GM19240 (cell line): ENCODE results near the gene GATA2.

Source experiments
- DNase-seq: peaks from one replicate; pipeline ENCODE4 v3.0.0; 2011; ENCODE audit warnings: low spot score; ENCODE audit not compliant: insufficient read length

GATA2 gene

DNA sequence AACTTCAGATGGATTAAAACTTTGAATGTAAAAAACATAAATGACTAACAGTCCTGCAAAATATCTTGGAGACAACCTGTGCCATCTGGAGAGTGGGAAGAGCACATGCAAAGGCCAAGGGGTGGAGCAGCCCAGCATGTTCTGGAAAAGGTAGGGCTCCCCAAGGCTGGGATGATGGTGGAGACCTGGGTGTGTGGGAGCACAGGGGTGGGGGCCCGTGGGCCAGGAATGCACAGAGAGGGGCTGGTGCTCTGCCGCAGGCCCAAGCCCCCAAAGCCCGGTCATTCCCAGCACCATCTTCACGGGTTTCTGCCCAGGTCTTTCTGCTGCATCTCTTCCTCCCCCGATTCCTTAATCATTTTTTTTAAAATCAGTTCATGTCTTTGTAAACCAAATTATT, 9.7 kb upstream of the GATA2 start:
- no peak for DNase-seq

- no peak for DNase-seq
Observed at GRCh38 chr3:128501431-128501830, 8.4 kb upstream of the GATA2 start.

DNA sequence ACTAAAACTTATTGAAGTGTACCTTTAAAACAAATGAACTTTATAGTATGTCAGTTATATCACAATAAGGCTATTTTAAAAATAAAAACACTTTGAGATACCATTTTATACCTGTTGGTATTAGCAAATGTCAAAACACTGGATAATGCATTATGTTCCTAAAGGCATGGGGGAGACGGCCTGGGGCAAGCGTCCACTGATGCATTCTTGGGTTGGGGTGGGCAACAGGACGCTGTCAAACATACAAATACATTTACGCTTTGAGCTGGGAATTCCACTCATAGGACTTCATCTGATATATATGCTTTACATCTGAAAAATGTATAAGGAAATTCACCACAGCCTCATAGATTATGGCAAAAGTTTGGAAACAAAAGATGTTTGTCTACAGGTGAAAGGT, 7.6 kb upstream of the GATA2 start:
- DNase-seq, result no peak

GRCh38 chr3:128499724-128500275, 6.8 kb upstream of the GATA2 start:
- no peak for DNase-seq

DNA sequence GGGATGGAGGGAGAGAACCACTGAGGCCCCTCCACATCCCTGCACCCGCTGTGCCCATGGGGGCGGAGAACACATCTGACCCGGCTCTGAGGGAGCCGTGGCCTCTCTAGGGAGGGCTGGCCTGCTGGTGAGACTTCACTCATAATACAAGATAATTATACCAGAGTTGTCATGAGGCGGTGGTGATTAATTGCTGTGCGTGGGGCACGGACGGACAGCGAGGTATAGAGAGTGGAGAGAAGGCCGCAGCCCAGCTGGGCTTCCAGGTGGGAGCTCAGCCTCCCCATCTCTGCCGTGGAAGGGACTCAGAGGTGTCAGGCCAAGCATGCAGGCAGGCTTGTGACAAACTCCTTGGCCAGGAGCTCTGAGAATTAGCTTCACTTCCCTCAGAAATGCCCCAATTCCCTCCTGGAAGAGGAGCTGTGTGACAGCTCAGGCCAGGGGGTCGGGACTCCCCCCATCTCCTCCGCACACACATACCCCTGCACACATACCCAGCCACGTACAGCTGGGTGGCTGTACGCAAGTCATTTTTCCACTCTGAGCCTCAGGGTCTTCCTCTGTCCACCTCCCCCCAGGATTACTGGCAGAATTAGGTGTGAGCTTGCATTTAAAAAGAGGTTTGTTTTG, 6.0 kb upstream of the GATA2 start:
- no peak for DNase-seq

DNA sequence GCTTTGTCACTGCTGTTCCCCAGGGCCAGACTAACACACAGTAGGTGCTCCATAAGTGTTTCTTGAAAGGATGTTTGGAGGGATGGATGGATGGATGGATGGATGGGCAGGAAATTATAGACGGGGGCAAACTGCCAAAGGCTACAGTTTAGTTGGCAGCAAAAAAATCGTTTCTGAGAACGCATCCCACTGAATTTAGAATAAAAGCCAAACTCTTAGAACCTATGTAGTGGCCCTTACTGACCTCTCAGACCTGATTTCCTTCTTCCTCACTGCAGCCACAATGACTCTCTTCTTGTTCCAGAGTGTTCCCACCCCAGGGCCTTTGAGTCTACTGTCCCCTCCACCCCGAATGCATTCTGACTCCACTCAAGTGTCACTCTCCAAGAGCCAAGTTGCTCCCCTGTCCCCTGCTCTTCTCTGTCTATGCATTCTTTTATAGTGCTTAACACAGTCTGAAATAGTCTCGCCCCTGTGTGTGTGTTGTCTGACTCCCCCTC, 5.2 kb upstream of the GATA2 start:
- no peak for DNase-seq

DNA sequence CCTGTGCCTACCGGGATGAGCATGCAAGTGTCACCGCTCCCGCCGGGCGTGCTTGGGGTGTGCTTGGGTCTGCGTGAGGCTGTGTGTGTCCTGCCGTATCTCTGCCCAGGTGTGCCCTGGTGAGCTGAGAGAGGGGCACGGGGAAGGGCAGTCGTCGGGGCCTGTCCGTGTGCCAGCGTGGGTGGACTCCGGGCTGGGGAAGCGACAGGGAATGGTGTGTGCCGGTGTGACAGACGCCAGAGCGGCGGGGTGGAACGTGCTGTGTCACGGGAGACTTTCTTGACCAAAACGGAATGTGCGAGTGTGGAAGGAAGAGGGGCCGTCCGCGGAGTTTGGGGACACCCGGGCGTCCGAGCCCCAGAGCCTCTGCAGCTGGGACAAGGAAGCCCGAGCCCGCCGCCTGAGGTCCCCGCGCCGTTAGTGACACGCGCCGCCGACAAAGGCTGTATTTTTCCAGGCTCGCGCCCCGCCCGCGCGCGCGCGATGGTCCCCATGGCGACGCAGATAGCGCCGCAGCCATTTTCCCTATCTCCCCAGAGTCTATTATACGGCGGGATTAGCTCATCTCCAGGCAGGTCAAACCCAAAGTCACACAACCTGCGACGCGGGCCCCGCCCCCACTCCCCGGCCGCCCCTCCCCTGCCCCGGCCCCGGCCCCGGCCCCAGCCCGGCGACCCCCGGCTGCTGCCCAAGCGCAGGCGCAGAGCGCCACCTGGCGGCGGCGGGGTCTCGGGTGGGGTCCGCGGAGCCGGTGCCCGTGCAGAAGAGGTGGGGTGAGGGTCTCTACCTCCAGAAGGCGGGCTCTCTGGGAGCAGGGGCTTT, 4.5 kb upstream of the GATA2 start:
- DNase-seq, result no peak

- no peak for DNase-seq
Observed at GRCh38 chr3:128496602-128497304, 3.8 kb upstream of the GATA2 start.

- no peak for DNase-seq
Observed at GRCh38 chr3:128496019-128496601, 3.1 kb upstream of the GATA2 start.

DNA sequence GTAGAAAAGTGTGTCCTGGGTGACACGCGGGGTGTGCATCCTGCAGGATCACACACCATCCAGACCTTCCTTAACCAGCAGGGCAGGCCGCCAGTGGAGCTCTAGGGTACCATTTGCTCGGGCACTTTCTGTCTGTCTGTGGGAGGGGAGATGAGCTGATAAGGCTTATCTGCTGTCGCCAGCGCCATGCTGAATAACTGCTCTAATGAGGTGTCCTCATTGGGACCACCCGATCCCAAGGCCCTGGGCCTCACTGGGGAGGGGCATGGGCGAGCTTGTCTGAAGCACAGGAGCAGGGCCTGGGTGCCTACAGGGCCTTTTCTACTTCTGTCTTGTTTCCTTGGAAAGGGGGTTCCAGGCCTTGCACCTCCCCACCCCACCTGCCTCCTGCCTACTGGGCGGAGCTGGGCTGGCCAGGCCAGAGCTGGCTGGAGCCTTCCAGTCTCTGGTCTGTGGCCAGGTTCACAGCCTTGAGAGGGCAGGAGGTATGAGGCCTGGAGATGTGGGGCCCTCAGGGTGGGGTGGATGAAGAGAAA, 2.5 kb upstream of the GATA2 start:
- DNase-seq, result no peak

GRCh38 chr3:128494367-128494650, 1.3 kb upstream of the GATA2 start:
- no peak for DNase-seq

GRCh38 chr3:128493570-128494366, 767 bp upstream of the GATA2 start:
- no peak for DNase-seq

- no peak for DNase-seq
Observed at GRCh38 chr3:128491941-128492670, 895 bp downstream of the GATA2 start.

DNA sequence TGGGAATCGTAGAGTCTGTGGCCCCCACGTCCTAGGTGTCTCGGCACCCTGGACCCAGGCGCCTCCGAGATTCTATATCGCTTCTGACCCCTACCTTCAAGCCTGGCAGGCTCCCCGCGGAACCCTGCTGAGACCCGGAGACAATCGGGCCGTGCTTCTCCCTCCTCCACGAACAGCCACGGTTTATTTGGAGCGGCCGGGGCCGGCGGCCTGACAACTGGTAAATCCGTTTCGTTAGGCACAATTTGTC, 1.4 kb downstream of the GATA2 start:
- no peak for DNase-seq

DNA sequence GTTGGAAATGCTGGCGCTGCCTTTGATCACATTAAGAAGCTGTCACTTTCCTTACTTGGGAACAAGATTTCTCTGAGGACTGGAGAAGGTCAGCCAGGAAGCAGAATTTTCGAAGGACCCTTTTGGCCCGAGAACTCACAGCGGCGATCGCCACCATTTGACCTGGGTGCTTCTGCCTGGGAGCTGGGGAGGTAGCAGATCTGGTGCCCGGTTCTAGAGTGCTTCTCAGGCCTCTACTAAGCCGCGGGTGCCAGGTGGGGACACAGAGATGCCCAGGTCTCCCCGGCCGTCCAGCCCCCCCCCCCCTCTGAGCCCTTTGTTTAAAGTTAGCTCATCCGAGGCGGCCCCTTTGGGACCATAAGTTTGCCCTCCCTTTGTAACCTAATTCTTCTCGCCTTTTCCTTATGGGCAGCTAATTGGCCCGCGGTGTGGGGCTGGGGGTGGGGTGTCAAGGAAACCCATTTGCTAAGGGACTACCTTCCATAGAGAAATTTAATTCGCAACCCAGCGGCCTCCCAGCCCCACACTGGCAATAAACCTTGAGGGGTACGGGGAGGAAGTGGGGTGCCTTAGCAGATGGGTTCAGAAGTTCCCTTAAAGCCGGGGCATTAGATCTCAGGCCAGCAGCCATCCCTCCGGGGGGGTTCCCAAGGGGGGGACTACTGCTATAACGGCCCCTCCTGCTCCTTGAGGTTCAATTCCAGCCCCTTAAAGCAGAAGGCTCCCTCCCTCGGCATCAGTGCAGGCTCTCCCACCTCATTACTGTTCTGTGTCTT, 1.9 kb downstream of the GATA2 start:
- no peak for DNase-seq

DNA sequence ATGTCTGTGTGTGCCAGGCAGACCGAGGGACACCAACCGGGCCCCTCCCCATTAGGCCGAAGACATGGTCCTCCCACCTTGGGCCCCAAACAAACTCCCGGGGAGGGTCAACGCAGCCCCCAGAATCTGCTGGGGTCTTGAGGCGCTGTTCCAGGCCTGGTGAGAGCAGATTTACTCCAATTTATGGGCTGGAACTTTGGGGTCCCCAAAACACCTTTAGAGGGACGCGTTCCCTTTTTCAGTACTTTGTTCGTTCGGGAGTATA, 2.4 kb downstream of the GATA2 start:
- DNase-seq, result no peak

DNA sequence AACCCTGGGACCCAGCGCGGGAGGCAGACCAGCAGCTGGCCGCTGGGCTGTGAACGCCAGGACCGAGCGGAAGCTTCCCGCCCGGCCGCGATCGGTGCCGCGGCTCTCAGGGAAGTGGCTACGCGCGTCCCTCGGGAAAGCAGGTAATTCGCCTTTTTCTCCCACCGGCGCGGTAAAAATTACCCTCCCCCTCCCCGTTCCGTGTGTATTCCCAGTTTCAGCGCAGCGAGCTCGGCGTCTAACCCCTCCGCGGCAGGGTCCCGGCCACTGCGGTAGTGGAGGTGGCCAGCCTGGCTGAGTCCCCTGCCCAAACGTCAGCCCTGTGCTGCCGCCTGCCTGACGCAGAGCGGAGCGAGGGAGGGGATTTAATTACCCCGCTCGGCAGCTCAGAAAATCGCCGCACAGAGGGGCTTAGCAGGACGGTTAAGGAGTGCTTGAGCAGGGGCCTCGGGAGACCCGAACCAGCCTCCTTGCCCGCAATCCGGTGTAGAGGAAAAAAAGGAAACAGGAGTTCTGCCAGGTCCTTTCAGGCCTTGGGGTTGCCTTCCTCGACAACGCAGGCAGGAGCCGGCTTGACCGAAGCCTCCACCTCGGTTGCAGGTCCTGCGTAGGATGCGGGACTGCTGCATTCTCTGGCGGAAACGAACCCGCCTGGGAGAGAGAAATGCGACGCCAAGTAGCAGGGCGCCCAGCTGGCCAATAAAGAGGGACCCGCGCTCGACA, 2.9 kb downstream of the GATA2 start:
- no peak for DNase-seq

DNA sequence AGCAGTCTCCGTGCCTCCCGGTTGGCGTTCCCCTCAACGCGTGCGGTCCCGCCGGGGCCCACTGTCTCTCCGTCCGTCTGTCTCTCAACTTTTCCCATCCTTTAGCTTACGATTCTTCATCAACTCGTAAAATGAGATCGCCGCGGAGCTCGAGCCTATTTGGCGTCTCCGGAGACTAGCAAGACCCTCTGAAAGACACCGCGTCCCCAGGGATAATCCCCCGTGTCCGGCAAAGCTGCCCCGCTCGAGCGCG, 3.4 kb downstream of the GATA2 start:
- no peak for DNase-seq

DNA sequence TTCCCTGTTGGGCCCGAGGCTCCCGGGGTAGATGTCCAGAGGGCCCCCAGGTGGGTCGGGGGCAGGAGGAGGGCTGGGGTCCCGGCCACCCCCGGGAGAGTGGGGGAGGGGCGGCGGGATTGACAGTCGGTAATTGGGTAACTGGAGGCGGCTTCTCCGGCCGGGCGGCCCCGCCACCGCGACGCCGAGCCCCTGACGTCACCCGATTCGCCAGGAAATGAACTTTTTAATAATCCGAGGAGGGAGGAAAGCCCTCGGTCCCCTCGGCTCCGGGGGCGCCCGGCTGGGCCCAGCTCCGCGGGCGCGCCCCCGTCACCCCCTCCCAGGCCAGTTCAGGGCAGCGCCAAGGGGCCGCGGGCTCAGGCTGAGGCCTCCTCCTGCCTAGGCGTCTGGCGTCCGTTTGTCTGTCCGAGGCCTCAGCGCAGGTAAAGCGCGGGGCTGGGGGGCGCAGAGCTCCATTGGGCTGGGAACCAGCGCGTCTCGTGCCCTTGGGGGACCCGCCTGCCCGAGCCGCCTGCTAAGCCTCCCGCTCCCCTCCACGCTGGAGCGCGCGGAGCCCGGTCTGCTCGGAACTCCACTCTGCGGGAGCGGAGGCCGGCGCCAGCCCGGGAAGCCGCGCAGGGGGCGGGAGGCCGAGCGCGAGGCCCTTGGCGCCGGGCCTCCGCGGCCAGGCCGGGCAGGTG, 3.9 kb downstream of the GATA2 start:
- no peak for DNase-seq
